Nephron (organoid): ENCODE measurements around the gene FXR2.
A peak's percentile ranks its signal among the peaks of the same experiment; 100 is the strongest.

Experiments used
- H3K27ac Mint-ChIP-seq, 3 experiments: 2 replicates each; pipeline ENCODE4 v1.8.0; 2020; ENCODE audit warnings: mixed read lengths in 3 of 3, mild to moderate bottlenecking in 2 of 3, moderate library complexity in 1 of 3
- H3K27me3 Mint-ChIP-seq: 2 replicates; pipeline ENCODE4 v1.8.0; 2021; ENCODE audit warnings: low read depth, mild to moderate bottlenecking, moderate library complexity, mixed read lengths
- H3K36me3 Mint-ChIP-seq: 2 replicates; pipeline ENCODE4 v1.8.0; 2020; ENCODE audit warnings: low read depth, mixed read lengths
- H3K4me1 Mint-ChIP-seq: 2 replicates; pipeline ENCODE4 v1.8.0; 2020; ENCODE audit warnings: mixed read lengths
- H3K4me3 Mint-ChIP-seq, 3 experiments: 2 replicates each; pipeline ENCODE4 v1.8.0; 2020; ENCODE audit warnings: mild to moderate bottlenecking in 3 of 3, mixed read lengths in 3 of 3, moderate library complexity in 2 of 3
- H3K9me3 Mint-ChIP-seq: 2 replicates; pipeline ENCODE4 v1.8.0; 2020; ENCODE audit warnings: mixed read lengths
- CTCF ChIP-seq, 3 experiments: fragments of 200-600 bp; sonication (generic); IDR thresholded peaks; one replicate each; pipeline ENCODE4 v1.5.0; 2021; ENCODE audit warnings: antibody characterized with exemption in 3 of 3; ENCODE audit not compliant: unreplicated experiment in 3 of 3

Gene FXR2

GRCh38 chr17:7555320-7555948, 59.3 kb downstream of the FXR2 start:
- Mint-ChIP-seq H3K4me1 (peaks cover 48% of the 10 kb centered on the region), H3K27ac (peak overlapping the region; percentile 75 to 77 (median 76)), H3K36me3 (peaks cover 4% of the 10 kb centered on the region), H3K27me3 (peaks cover 3% of the 10 kb centered on the region), H3K4me3 (peak overlapping the region in 2 of 3 experiments; percentile 33 to 37), H3K9me3 (no peaks in the 10 kb centered on the region)
- no peak for TF ChIP-seq CTCF (IDR thresholded peaks at IDR 0.05; ENCODE audit: unreplicated experiment in 3 of 3)

- Mint-ChIP-seq H3K27ac (peak overlapping the region in 1 of 3 experiments; percentile 17), H3K27me3 (peaks cover 4% of the 10 kb centered on the region), H3K4me3 (no peak overlapping the region), H3K4me1 (peaks cover 41% of the 10 kb centered on the region), H3K9me3 (no peaks in the 10 kb centered on the region), H3K36me3 (peaks cover 4% of the 10 kb centered on the region)
- no peak for TF ChIP-seq CTCF (IDR thresholded peaks at IDR 0.05; ENCODE audit: unreplicated experiment in 3 of 3)
Measured at GRCh38 chr17:7553356-7553755, 61.3 kb downstream of the FXR2 start.

GRCh38 chr17:7552621-7553051, 62.1 kb downstream of the FXR2 start:
- no peak for TF ChIP-seq CTCF (IDR thresholded peaks at IDR 0.05; ENCODE audit: unreplicated experiment in 3 of 3)
- Mint-ChIP-seq H3K27me3 (peaks cover 7% of the 10 kb centered on the region), H3K9me3 (no peaks in the 10 kb centered on the region), H3K36me3 (peaks cover 4% of the 10 kb centered on the region), H3K27ac (peak overlapping the region in 2 of 3 experiments; percentile 20 to 97), H3K4me3 (no peak overlapping the region), H3K4me1 (peaks cover 35% of the 10 kb centered on the region)

- Mint-ChIP-seq H3K4me3 (peak overlapping the region; percentile 63 to 79 (median 78)), H3K4me1 (peaks cover 33% of the 10 kb centered on the region), H3K27ac (peak overlapping the region; percentile 84 to 97 (median 96)), H3K27me3 (peaks cover 7% of the 10 kb centered on the region), H3K9me3 (no peaks in the 10 kb centered on the region), H3K36me3 (peaks cover 4% of the 10 kb centered on the region)
- no peak for TF ChIP-seq CTCF (IDR thresholded peaks at IDR 0.05; ENCODE audit: unreplicated experiment in 3 of 3)
Measured at GRCh38 chr17:7551396-7551795, 63.3 kb downstream of the FXR2 start.

- Mint-ChIP-seq H3K27me3 (peaks cover 7% of the 10 kb centered on the region), H3K27ac (peak overlapping the region; percentile 84 to 90 (median 90)), H3K36me3 (peaks cover 4% of the 10 kb centered on the region), H3K4me1 (peaks cover 29% of the 10 kb centered on the region), H3K4me3 (peak overlapping the region; percentile 76 to 79 (median 78)), H3K9me3 (no peaks in the 10 kb centered on the region)
- TF ChIP-seq CTCF (IDR thresholded peaks at IDR 0.05; ENCODE audit: unreplicated experiment in 3 of 3): no peak
Measured at GRCh38 chr17:7550344-7550743, 64.4 kb downstream of the FXR2 start.
